ENCODE data around the gene FOXO3. TPM values are rescaled to one million over a fixed set of nuclear protein-coding genes. Genes with fewer than 3 reads are reported as not detected.

The FOXO3 gene
- total RNA-seq, result 100 to 1,000 TPM; 133 to 151 (median 148) TPM

- TF ChIP-seq, protein P1, sequence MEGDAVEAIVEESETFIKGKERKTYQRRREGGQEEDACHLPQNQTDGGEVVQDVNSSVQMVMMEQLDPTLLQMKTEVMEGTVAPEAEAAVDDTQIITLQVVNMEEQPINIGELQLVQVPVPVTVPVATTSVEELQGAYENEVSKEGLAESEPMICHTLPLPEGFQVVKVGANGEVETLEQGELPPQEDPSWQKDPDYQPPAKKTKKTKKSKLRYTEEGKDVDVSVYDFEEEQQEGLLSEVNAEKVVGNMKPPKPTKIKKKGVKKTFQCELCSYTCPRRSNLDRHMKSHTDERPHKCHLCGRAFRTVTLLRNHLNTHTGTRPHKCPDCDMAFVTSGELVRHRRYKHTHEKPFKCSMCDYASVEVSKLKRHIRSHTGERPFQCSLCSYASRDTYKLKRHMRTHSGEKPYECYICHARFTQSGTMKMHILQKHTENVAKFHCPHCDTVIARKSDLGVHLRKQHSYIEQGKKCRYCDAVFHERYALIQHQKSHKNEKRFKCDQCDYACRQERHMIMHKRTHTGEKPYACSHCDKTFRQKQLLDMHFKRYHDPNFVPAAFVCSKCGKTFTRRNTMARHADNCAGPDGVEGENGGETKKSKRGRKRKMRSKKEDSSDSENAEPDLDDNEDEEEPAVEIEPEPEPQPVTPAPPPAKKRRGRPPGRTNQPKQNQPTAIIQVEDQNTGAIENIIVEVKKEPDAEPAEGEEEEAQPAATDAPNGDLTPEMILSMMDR (IDR thresholded peaks at IDR 0.05; ENCODE audit: low read depth), result no peak
Measured at GRCh38 chr6:108560463-108561308, at the start of gene FOXO3. Gene FOXO3 (plus strand): TSS chr6:108560917. CDS start chr6:108561209, 292 bp downstream.

GRCh38 chr6:108518714-108519576, 41.8 kb upstream of the FOXO3 start:
- TF ChIP-seq, protein P1 (IDR thresholded peaks at IDR 0.05; ENCODE audit: low read depth), result no peak

- TF ChIP-seq, protein P1 (IDR thresholded peaks at IDR 0.05; ENCODE audit: low read depth), result no peak
Measured at GRCh38 chr6:108521616-108522107, 39.1 kb upstream of the FOXO3 start.

GRCh38 chr6:108523697-108524096, 37.0 kb upstream of the FOXO3 start:
- TF ChIP-seq, protein P1 (IDR thresholded peaks at IDR 0.05; ENCODE audit: low read depth), result no peak

DNA sequence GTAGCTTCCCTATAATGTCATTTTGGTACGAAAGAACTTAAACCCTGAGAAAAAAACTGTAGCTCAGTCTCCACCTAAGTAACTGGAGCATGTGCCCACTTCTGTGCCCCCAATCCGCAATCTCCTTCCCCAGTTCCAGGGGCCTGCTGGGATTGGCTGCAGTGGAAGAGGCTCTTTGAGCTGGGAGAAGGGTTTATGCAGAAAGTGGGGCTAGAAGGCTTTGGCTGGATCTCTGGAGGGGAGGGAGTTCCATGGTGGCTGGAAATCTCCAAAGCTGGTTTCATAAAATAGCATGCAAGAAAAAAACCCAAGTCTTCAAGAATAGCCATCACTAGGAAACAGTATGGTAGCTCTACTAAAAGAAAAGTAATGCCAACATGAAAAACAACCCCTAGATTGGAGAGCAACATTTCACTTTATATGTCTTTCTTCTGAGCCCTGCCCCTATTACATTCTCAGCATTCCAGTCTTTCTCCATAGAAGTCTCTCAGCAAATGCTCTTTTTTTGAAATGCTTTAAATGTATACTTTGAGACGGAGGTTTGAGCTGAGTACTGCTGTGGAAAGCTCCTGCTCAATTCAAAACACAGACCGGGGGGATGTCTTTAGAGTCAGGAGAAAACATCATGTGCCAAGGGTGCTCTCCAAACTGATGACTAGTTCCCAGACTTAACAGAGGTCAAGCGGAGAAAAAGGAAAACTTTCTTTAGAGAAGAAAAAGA, 36.0 kb upstream of the FOXO3 start:
- TF ChIP-seq, protein P1 (IDR thresholded peaks at IDR 0.05; ENCODE audit: low read depth), result no peak

DNA sequence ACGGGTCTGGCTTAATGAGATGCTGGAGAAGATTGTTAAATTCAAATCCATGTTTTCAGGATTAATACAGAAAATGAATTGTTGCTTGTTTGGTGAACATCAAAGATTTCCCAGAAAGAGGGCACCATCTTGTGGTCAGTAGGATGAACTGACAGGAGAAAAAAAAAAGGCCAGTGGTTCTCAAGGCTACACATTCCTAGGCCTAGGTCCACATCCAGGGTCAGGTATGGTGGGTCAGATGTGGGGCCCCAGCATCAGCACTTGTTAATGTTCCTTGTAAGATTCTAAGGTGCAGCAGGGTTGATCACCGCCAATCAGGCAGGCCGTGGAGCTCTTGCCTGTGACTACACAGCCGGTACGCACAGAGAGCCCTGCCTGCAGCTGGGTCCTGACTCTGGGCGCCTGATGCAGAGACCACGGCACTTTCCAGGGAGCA, 34.0 kb upstream of the FOXO3 start:
- TF ChIP-seq, protein P1 (IDR thresholded peaks at IDR 0.05; ENCODE audit: low read depth), result no peak
